Measurements from ENCODE around the gene UBE2R2. TPM values are rescaled to one million over a fixed set of nuclear protein-coding genes. Genes with fewer than 3 reads are reported as not detected.
"Not testable (repeated sequence)": the region's sequence is repeated elsewhere in the genome, so short reads cannot be mapped to it uniquely, and the experiment has no call there.

Gene UBE2R2
- total and polyA plus RNA-seq, 4 donors = 16.2 to 29.5 (median 27.4) TPM

DNA sequence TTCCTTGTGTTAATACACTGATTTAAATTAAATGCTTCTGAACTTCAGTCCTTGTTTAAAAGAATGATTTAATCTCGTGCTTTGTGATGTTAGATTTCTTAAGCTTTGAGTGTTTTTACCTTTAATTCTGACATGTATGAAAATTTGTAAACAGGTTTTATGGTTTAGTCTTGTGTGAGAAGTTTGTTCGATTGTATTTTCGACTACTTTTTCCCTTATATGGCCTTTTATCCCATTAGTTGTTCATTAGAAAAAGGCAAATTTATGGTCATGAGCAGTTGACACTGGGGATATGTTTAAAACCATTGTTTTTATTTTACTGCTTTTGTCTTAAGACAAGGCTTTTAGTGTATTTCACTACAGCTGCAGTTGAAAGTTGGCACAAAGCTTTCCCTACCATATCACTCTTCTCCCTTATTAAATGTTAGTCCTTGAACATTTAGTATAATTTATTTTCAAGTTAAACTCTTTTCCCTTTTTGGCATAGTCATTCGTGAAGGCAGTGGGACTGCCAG is 3.3 kb downstream of the UBE2R2 start:
- ATAC-seq (ENCODE audit: insufficient read depth, low FRiP score) (no peak), DNase-seq (no peak)
- 58 to 72% methylated on average over 4 of the region's 4 CpGs for WGBS, 2 donors
- TF ChIP-seq, protein P1, sequence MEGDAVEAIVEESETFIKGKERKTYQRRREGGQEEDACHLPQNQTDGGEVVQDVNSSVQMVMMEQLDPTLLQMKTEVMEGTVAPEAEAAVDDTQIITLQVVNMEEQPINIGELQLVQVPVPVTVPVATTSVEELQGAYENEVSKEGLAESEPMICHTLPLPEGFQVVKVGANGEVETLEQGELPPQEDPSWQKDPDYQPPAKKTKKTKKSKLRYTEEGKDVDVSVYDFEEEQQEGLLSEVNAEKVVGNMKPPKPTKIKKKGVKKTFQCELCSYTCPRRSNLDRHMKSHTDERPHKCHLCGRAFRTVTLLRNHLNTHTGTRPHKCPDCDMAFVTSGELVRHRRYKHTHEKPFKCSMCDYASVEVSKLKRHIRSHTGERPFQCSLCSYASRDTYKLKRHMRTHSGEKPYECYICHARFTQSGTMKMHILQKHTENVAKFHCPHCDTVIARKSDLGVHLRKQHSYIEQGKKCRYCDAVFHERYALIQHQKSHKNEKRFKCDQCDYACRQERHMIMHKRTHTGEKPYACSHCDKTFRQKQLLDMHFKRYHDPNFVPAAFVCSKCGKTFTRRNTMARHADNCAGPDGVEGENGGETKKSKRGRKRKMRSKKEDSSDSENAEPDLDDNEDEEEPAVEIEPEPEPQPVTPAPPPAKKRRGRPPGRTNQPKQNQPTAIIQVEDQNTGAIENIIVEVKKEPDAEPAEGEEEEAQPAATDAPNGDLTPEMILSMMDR (IDR thresholded peaks at IDR 0.05; ENCODE audit: control extremely low read depth, extremely low read depth) = no peak
- peaks cover under 1 to 26% (median 13%) of the 10 kb centered on the region in 5 donors for H3K4me1 ChIP-seq (ENCODE audit: control insufficient read depth in 5 of 5, insufficient read depth in 5 of 5, low read length in 5 of 5)
- H3K27ac ChIP-seq (ENCODE audit: low read depth in 1 of 2, low read length in 1 of 2) = no peak overlapping the region
- no peaks in the 10 kb centered on the region for H3K27me3 ChIP-seq (ENCODE audit: control insufficient read depth in 3 of 3, insufficient read depth in 3 of 3, low read length in 2 of 3)
- H3K4me3 ChIP-seq = no peak overlapping the region
- no peaks in the 10 kb centered on the region for H3K9me3 ChIP-seq (ENCODE audit: control insufficient read depth in 4 of 4, insufficient read depth in 3 of 4, low read length in 3 of 4)
- no peaks in the 10 kb centered on the region for H3K36me3 ChIP-seq (ENCODE audit: control insufficient read depth in 4 of 4, insufficient read depth in 4 of 4, low read length in 4 of 4)
- H3K9ac ChIP-seq (ENCODE audit: insufficient read depth in 1 of 2, low read length in 2 of 2) = no peak overlapping the region

DNA sequence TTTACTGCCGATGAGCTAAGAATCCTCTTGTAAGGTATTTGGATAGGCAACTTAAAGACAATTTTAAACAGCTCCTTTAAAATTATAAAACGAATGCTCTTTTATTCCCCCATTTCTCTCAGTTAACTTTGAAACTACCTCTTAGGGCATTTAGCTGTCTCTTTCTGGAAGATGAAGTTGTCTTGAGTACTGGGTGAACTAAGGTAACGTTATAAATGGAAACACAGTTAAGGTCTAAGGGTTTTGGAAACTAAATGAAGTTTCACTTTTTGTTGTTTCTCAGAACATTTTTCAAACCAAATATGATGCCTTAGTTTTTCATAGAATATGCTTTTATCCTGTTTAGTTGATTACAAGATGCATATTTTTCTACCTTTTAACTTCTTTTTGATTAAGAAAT is 6.8 kb downstream of the UBE2R2 start:
- H3K4me3 ChIP-seq = no peak overlapping the region
- no peaks in the 10 kb centered on the region for H3K27me3 ChIP-seq (ENCODE audit: control insufficient read depth in 3 of 3, insufficient read depth in 3 of 3, low read length in 2 of 3)
- no peak overlapping the region for H3K27ac ChIP-seq (ENCODE audit: low read depth in 1 of 2, low read length in 1 of 2)
- H3K4me1 ChIP-seq (ENCODE audit: control insufficient read depth in 5 of 5, insufficient read depth in 5 of 5, low read length in 5 of 5) = peaks cover 0 to 15% (median 8%) of the 10 kb centered on the region in 5 donors
- ATAC-seq (ENCODE audit: insufficient read depth, low FRiP score) = no peak
- no peak overlapping the region for H3K9ac ChIP-seq (ENCODE audit: insufficient read depth in 1 of 2, low read length in 2 of 2)
- DNase-seq = no peak
- WGBS, 2 donors = 89 to 91% methylated on average over 3 of the region's 3 CpGs
- no peaks in the 10 kb centered on the region for H3K9me3 ChIP-seq (ENCODE audit: control insufficient read depth in 4 of 4, insufficient read depth in 3 of 4, low read length in 3 of 4)
- TF ChIP-seq, protein P1 (IDR thresholded peaks at IDR 0.05; ENCODE audit: control extremely low read depth, extremely low read depth) = no peak
- H3K36me3 ChIP-seq (ENCODE audit: control insufficient read depth in 4 of 4, insufficient read depth in 4 of 4, low read length in 4 of 4) = peaks cover 0 to 4% (median 0%) of the 10 kb centered on the region in 4 donors

DNA sequence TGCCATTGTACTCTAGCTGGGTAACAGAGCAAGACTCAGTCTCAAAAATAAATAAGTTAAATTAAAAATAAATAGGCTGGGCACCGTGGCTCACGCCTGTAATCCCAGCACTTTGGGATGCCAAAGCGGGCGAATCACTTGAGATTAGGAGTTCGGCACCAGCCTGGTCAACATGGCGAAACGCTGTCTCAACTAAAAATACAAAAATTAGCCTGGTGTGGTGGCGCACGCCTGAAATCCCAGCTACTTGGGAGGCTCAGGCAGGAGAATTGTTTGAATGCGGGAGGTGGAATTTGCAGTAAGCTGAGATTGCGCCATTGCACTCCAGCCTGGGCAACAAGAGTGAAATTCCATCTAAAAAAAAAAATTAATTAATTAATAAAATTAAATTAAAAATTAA is 10.3 kb downstream of the UBE2R2 start:
- WGBS, 2 donors = 96 to 99% methylated on average over 11 of the region's 11 CpGs
- not testable (repeated sequence) for H3K9me3 ChIP-seq (ENCODE audit: control insufficient read depth in 4 of 4, insufficient read depth in 3 of 4, low read length in 3 of 4); H3K27me3 ChIP-seq (ENCODE audit: control insufficient read depth in 3 of 3, insufficient read depth in 3 of 3, low read length in 2 of 3); H3K9ac ChIP-seq (ENCODE audit: insufficient read depth in 1 of 2, low read length in 2 of 2); H3K4me1 ChIP-seq (ENCODE audit: control insufficient read depth in 5 of 5, insufficient read depth in 5 of 5, low read length in 5 of 5); H3K36me3 ChIP-seq (ENCODE audit: control insufficient read depth in 4 of 4, insufficient read depth in 4 of 4, low read length in 4 of 4); DNase-seq; H3K4me3 ChIP-seq; ATAC-seq (ENCODE audit: insufficient read depth, low FRiP score); H3K27ac ChIP-seq (ENCODE audit: low read depth in 1 of 2, low read length in 1 of 2)

DNA sequence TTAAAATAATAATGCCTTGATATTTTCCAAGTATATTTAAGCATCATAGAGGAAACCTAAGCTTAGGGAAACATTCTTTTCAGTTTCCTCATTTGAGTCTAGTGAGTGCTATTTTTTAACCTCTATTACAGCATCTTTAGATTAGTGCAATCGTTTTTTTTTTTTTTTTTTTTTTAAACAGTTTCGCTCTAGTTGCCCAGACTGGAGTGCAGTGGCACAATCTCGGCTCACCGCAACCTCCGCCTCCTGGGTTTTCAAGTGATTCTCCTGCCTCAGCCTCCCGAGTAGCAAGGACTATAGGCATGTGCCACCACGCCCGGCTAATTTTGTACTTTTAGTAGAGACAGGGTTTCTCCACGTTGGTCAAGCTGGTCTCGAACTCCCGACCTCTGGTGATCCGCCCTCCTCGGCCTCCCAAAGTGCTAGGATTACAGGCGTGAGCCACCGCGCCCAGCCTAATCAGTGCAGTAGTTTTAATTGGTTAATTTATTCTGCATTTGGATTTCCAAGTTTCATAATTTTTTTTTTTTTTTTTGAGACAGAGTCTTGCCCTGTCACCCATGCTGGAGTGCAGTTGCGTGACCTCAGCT is 12.8 kb downstream of the UBE2R2 start:
- H3K4me3 ChIP-seq; H3K9me3 ChIP-seq (ENCODE audit: control insufficient read depth in 4 of 4, insufficient read depth in 3 of 4, low read length in 3 of 4); ATAC-seq (ENCODE audit: insufficient read depth, low FRiP score); H3K36me3 ChIP-seq (ENCODE audit: control insufficient read depth in 4 of 4, insufficient read depth in 4 of 4, low read length in 4 of 4); DNase-seq; H3K27ac ChIP-seq (ENCODE audit: low read depth in 1 of 2, low read length in 1 of 2); H3K27me3 ChIP-seq (ENCODE audit: control insufficient read depth in 3 of 3, insufficient read depth in 3 of 3, low read length in 2 of 3); H3K4me1 ChIP-seq (ENCODE audit: control insufficient read depth in 5 of 5, insufficient read depth in 5 of 5, low read length in 5 of 5); H3K9ac ChIP-seq (ENCODE audit: insufficient read depth in 1 of 2, low read length in 2 of 2): not testable (repeated sequence)
- WGBS, 2 donors = 73 to 83% methylated on average over 17 of the region's 17 CpGs

Measured in lung (tissue), 12 donors.